ENCODE measurements around the gene PSME3IP1.
"Not testable (repeated sequence)": the region's sequence is repeated elsewhere in the genome, so short reads cannot be mapped to it uniquely, and the experiment has no call there.

Gene PSME3IP1

GRCh38 chr16:57194512-57194911 lies 8.7 kb upstream of the PSME3IP1 start:
- H3K4me3 ChIP-seq (ENCODE audit: low read length): peak overlapping the region; percentile 39
- DNase-seq (ENCODE audit: low read depth): peak; percentile 95
- H3K36me3 ChIP-seq (ENCODE audit: control insufficient read depth, insufficient read depth, low read length, severe bottlenecking): no peaks in the 10 kb centered on the region
- no peaks in the 10 kb centered on the region for H3K27me3 ChIP-seq (replicated peaks; ENCODE audit: control insufficient read depth, insufficient read depth, low read length)
- no peaks in the 10 kb centered on the region for H3K9me3 ChIP-seq (ENCODE audit: control insufficient read depth, low read length)
- peak overlapping the region; percentile 57 for H3K9ac ChIP-seq (ENCODE audit: low read length)
- H3K4me1 ChIP-seq (ENCODE audit: control insufficient read depth, insufficient read depth, low read length): peaks cover 65% of the 10 kb centered on the region

- peak; percentile 51 for DNase-seq (ENCODE audit: low read depth)
- Histone ChIP-seq H3K9me3 (ENCODE audit: control insufficient read depth, low read length) (no peaks in the 10 kb centered on the region), H3K4me1 (ENCODE audit: control insufficient read depth, insufficient read depth, low read length) (peaks cover 67% of the 10 kb centered on the region), H3K27me3 (replicated peaks; ENCODE audit: control insufficient read depth, insufficient read depth, low read length) (no peaks in the 10 kb centered on the region), H3K9ac (ENCODE audit: low read length) (no peak overlapping the region), H3K4me3 (ENCODE audit: low read length) (peak overlapping the region; percentile 32), H3K36me3 (ENCODE audit: control insufficient read depth, insufficient read depth, low read length, severe bottlenecking) (no peaks in the 10 kb centered on the region)
These were observed 7.1 kb upstream of the PSME3IP1 start for GRCh38 chr16:57192720-57193486.

DNA sequence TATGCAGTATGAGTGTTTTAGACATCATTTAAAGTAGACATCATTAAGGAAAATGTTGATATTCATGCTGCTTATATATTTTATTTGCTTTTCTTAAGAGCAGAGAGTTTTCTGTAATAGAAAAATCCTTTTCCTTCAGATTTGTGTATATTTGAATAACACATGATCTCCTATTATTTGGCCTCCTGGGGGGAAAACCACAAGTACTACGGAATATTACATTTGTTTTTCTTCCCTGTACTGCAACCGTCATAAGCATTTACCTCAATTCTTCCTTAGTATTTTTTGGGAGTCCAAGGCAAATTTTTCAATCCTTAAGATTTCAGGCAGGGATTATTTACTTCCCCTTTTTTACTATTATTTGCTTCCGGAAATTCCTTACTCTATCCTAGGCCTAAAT lies 6.3 kb upstream of the PSME3IP1 start:
- peaks cover 74% of the 10 kb centered on the region for H3K4me1 ChIP-seq (ENCODE audit: control insufficient read depth, insufficient read depth, low read length)
- H3K9me3 ChIP-seq (ENCODE audit: control insufficient read depth, low read length): no peaks in the 10 kb centered on the region
- H3K36me3 ChIP-seq (ENCODE audit: control insufficient read depth, insufficient read depth, low read length, severe bottlenecking): no peaks in the 10 kb centered on the region
- H3K27me3 ChIP-seq (replicated peaks; ENCODE audit: control insufficient read depth, insufficient read depth, low read length): no peaks in the 10 kb centered on the region
- H3K9ac ChIP-seq (ENCODE audit: low read length): peak overlapping the region; percentile 18
- DNase-seq (ENCODE audit: low read depth): no peak
- H3K4me3 ChIP-seq (ENCODE audit: low read length): no peak overlapping the region

- no peaks in the 10 kb centered on the region for H3K9me3 ChIP-seq (ENCODE audit: control insufficient read depth, low read length)
- DNase-seq (ENCODE audit: low read depth): peak; percentile 69
- H3K4me1 ChIP-seq (ENCODE audit: control insufficient read depth, insufficient read depth, low read length): peaks cover 68% of the 10 kb centered on the region
- H3K27me3 ChIP-seq (replicated peaks; ENCODE audit: control insufficient read depth, insufficient read depth, low read length): no peaks in the 10 kb centered on the region
- no peak overlapping the region for H3K4me3 ChIP-seq (ENCODE audit: low read length)
- no peak overlapping the region for H3K9ac ChIP-seq (ENCODE audit: low read length)
- H3K36me3 ChIP-seq (ENCODE audit: control insufficient read depth, insufficient read depth, low read length, severe bottlenecking): no peaks in the 10 kb centered on the region
These were observed 5.3 kb upstream of the PSME3IP1 start for GRCh38 chr16:57191056-57191571.

DNA sequence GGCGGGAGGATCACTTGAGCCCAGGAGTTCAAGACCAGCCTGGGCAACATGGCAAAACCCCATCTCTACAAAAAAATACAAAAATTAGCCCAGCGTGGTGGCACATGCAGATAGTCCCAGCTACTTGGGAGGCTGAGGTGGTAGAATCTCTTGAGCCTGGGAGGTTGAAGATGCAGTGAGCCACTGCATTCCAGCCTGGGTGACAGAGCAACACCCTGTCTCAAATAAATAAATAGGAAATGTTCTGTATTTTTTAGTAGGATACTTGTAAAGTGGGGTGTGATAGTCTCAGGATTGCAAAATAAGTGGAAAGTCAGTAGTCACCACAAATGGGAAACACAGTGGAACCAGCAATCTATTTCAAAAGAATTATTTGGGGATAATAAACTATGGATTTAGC lies 4.3 kb upstream of the PSME3IP1 start:
- peaks cover 64% of the 10 kb centered on the region for H3K4me1 ChIP-seq (ENCODE audit: control insufficient read depth, insufficient read depth, low read length)
- DNase-seq (ENCODE audit: low read depth): no peak
- H3K4me3 ChIP-seq (ENCODE audit: low read length): peak overlapping the region; percentile 43
- H3K9me3 ChIP-seq (ENCODE audit: control insufficient read depth, low read length): no peaks in the 10 kb centered on the region
- peak overlapping the region; percentile 45 for H3K9ac ChIP-seq (ENCODE audit: low read length)
- no peaks in the 10 kb centered on the region for H3K36me3 ChIP-seq (ENCODE audit: control insufficient read depth, insufficient read depth, low read length, severe bottlenecking)
- H3K27me3 ChIP-seq (replicated peaks; ENCODE audit: control insufficient read depth, insufficient read depth, low read length): no peaks in the 10 kb centered on the region

DNA sequence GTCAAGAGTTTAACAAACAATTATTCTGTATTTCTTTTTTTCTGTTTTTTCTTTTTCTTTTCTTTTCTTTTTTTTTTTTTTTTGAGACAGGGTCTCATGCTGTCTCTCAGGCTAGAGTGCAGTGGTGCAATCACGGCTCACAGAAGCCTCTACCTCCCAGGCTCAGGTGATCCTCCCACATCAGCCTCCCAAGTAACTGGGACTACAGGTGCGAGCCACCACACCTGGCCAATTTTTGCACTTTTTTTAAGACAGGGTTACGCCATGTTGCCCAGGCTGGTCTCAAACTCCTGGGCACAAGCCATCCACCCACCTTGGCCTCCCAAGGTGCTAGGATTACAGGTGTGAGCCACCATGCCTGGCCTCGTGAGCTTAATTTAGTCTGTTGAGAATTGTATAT lies 3.7 kb upstream of the PSME3IP1 start:
- H3K4me3 ChIP-seq (ENCODE audit: low read length); H3K36me3 ChIP-seq (ENCODE audit: control insufficient read depth, insufficient read depth, low read length, severe bottlenecking); DNase-seq (ENCODE audit: low read depth); H3K9me3 ChIP-seq (ENCODE audit: control insufficient read depth, low read length); H3K27me3 ChIP-seq (replicated peaks; ENCODE audit: control insufficient read depth, insufficient read depth, low read length); H3K9ac ChIP-seq (ENCODE audit: low read length): not testable (repeated sequence)
- H3K4me1 ChIP-seq (ENCODE audit: control insufficient read depth, insufficient read depth, low read length): peaks cover 65% of the 10 kb centered on the region

- DNase-seq (ENCODE audit: low read depth): no peak
- no peaks in the 10 kb centered on the region for H3K27me3 ChIP-seq (replicated peaks; ENCODE audit: control insufficient read depth, insufficient read depth, low read length)
- H3K9me3 ChIP-seq (ENCODE audit: control insufficient read depth, low read length): no peaks in the 10 kb centered on the region
- H3K4me1 ChIP-seq (ENCODE audit: control insufficient read depth, insufficient read depth, low read length): peaks cover 60% of the 10 kb centered on the region
- no peaks in the 10 kb centered on the region for H3K36me3 ChIP-seq (ENCODE audit: control insufficient read depth, insufficient read depth, low read length, severe bottlenecking)
- no peak overlapping the region for H3K4me3 ChIP-seq (ENCODE audit: low read length)
- H3K9ac ChIP-seq (ENCODE audit: low read length): no peak overlapping the region
These were observed 2.8 kb upstream of the PSME3IP1 start for GRCh38 chr16:57188711-57189002.

DNA sequence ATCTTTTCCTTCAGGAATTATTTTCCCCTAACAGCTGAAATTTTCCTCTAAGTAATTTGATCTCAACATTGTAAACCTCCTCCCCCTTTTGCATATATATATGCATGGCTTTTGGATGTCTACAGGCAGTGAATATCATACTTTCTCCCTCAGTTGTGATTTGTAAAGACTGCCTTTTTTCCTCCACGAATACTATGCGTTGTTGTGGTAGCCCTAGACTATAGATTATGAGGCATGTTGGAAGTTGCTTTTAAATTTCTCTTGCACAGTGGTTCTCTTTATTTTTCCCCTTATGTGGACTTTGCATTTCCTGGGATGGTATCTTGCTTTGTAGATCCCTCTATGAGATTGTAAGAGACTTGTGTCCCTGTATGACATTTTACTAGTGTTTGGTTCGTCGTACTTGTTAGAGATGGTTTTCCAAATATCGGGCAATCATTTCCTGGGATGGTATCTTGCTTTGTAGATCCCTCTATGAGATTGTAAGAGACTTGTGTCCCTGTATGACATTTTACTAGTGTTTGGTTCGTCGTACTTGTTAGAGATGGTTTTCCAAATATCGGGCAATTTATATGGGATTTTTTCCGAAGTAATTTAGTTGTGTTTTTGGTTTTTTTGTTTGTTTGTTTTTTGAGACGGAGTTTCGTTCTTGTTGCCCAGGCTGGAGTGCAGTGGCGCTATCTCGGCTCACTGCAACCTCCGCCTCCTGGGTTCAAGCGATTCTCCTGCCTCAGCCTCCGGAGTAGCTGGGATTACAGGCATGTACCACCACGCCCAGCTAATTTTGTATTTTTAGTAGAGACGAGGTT lies 2.3 kb upstream of the PSME3IP1 start:
- H3K27me3 ChIP-seq (replicated peaks; ENCODE audit: control insufficient read depth, insufficient read depth, low read length); H3K36me3 ChIP-seq (ENCODE audit: control insufficient read depth, insufficient read depth, low read length, severe bottlenecking); H3K9me3 ChIP-seq (ENCODE audit: control insufficient read depth, low read length): not testable (repeated sequence)
- DNase-seq (ENCODE audit: low read depth): peak; percentile 34
- H3K9ac ChIP-seq (ENCODE audit: low read length): peak overlapping the region; percentile 98
- peak overlapping the region; percentile 99 for H3K4me3 ChIP-seq (ENCODE audit: low read length)
- H3K4me1 ChIP-seq (ENCODE audit: control insufficient read depth, insufficient read depth, low read length): peaks cover 54% of the 10 kb centered on the region

DNA sequence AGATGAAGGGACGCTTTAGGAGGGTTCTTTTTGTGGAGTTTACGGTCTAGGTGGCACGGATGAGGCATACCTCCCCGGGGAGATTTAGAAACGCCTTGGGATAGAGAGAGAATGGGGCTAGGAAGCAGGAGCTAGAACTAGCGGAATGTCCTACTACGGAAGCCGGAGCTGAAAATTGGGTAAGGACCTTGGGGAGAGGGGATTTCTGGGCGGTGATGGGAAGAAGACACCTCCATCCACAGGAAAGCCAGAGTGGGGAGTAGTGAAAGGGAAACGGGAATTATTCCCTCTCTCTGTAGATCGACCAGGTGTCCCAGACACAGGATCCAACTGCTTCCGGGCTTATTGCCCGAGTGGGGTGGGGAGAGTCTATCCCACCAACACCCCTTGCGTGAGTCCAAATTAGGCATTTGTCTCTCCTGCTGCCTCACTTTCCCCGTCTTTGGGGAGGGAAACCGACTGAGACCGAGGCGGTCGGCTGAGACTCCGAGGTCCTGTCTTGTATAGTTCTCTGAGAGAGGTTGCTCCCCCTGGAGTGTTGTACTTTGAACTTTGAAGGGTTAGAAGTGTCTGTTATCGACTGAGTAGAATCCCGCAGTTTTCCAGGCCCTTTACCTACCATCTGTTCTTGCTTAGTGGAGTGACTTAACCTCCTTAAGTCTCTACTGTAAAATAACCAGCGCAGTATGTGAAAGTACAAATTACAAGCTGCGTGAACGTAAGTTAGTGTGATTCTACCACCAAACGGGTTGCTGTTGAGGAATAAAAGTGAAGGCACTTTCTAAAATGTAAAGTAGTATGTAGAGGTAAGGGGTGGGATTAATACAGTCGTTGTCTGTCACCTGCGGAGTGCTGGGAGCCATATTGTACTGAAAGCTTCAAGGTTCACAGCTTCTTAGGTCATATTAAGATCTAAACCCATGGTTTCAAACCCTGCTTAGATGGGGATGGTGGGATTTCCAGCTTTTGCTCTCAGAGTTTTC lies 1.3 kb upstream of the PSME3IP1 start:
- DNase-seq (ENCODE audit: low read depth): peak; percentile 64
- H3K9me3 ChIP-seq (ENCODE audit: control insufficient read depth, low read length): no peaks in the 10 kb centered on the region
- H3K4me3 ChIP-seq (ENCODE audit: low read length): peak overlapping the region; percentile 99
- H3K9ac ChIP-seq (ENCODE audit: low read length): peak overlapping the region; percentile 98
- no peaks in the 10 kb centered on the region for H3K27me3 ChIP-seq (replicated peaks; ENCODE audit: control insufficient read depth, insufficient read depth, low read length)
- H3K36me3 ChIP-seq (ENCODE audit: control insufficient read depth, insufficient read depth, low read length, severe bottlenecking): no peaks in the 10 kb centered on the region
- peaks cover 45% of the 10 kb centered on the region for H3K4me1 ChIP-seq (ENCODE audit: control insufficient read depth, insufficient read depth, low read length)

DNA sequence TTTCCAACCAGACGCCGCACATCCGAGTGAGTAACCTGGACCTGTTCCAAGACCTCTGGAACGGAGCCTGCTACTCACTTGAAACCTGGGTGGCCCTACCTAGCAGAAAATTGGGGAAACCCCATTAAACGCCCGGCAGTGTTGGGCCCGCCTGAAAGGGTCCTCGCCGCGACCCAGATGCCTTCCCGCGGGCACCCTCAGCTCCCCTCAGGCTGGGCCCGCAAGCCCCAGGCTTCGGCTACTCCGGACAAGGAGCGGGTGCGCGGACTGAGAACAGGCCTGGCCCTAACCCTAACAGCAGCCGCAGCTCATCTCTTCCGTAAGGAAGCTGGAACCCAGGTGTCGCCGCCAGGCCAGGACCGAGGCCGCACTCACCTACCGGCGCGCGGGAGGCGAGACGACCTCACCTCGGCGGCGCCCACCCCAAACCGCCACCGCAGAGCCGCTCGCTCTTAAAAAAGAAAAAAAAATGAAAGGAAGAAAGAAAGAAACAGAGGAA lies 344 bp downstream of the PSME3IP1 start:
- Histone ChIP-seq H3K4me1 (ENCODE audit: control insufficient read depth, insufficient read depth, low read length) (peaks cover 29% of the 10 kb centered on the region), H3K9ac (ENCODE audit: low read length) (peak overlapping the region; percentile 96), H3K4me3 (ENCODE audit: low read length) (peak overlapping the region; percentile 99), H3K27me3 (replicated peaks; ENCODE audit: control insufficient read depth, insufficient read depth, low read length) (no peaks in the 10 kb centered on the region), H3K36me3 (ENCODE audit: control insufficient read depth, insufficient read depth, low read length, severe bottlenecking) (no peaks in the 10 kb centered on the region), H3K9me3 (ENCODE audit: control insufficient read depth, low read length) (no peaks in the 10 kb centered on the region)
- DNase-seq (ENCODE audit: low read depth): peak; percentile 75
